ENCODE data around the gene UNC93B1. TPM values are rescaled to one million over a fixed set of nuclear protein-coding genes. Genes with fewer than 3 reads are reported as not detected.

Gene UNC93B1
- polyA plus RNA-seq, 4 donors: 27.2 to 82.1 (median 41.4) TPM

GRCh38 chr11:68041617-68042218, 37.8 kb upstream of the UNC93B1 start:
- no peaks in the 10 kb centered on the region for H3K9me3 ChIP-seq (ENCODE audit: control insufficient read depth in 2 of 2, insufficient read depth in 1 of 2, low read depth in 1 of 2, low read length in 1 of 2)
- H3K36me3 ChIP-seq (ENCODE audit: control insufficient read depth in 3 of 3, insufficient read depth in 2 of 3, low read depth in 1 of 3, low read length in 3 of 3): peaks cover 5 to 74% (median 14%) of the 10 kb centered on the region in 3 donors
- no peak overlapping the region for H3K4me3 ChIP-seq (ENCODE audit: low read depth in 1 of 3, low read length in 3 of 3)
- H3K27me3 ChIP-seq (ENCODE audit: control insufficient read depth in 3 of 3, insufficient read depth in 3 of 3, low read length in 3 of 3): no peaks in the 10 kb centered on the region
- 75 to 80% (median 75%) methylated on average over 11 to 12 of the region's 12 CpGs for WGBS, 3 donors
- FAIRE-seq (no peak), DNase-seq (no peak)
- peaks cover 3 to 38% (median 5%) of the 10 kb centered on the region in 3 donors for H3K4me1 ChIP-seq (ENCODE audit: control insufficient read depth in 3 of 3, insufficient read depth in 2 of 3, low read depth in 1 of 3, low read length in 2 of 3)
- no peak overlapping the region for H3K27ac ChIP-seq (ENCODE audit: low read depth in 1 of 3, low read length in 2 of 3)

GRCh38 chr11:68040957-68041591, 37.2 kb upstream of the UNC93B1 start:
- H3K4me1 ChIP-seq (ENCODE audit: control insufficient read depth in 3 of 3, insufficient read depth in 2 of 3, low read depth in 1 of 3, low read length in 2 of 3): peaks cover 4 to 38% (median 5%) of the 10 kb centered on the region in 3 donors
- peaks cover 5 to 74% (median 8%) of the 10 kb centered on the region in 3 donors for H3K36me3 ChIP-seq (ENCODE audit: control insufficient read depth in 3 of 3, insufficient read depth in 2 of 3, low read depth in 1 of 3, low read length in 3 of 3)
- DNase-seq (no peak), FAIRE-seq (no peak)
- peak overlapping the region; percentile 58 to 84 (median 81) for H3K4me3 ChIP-seq (ENCODE audit: low read depth in 1 of 3, low read length in 3 of 3)
- 68 to 75% (median 73%) methylated on average over 21 to 23 of the region's 23 CpGs for WGBS, 3 donors
- peak overlapping the region; percentile 88 to 95 (median 93) for H3K27ac ChIP-seq (ENCODE audit: low read depth in 1 of 3, low read length in 2 of 3)
- no peaks in the 10 kb centered on the region for H3K27me3 ChIP-seq (ENCODE audit: control insufficient read depth in 3 of 3, insufficient read depth in 3 of 3, low read length in 3 of 3)
- H3K9me3 ChIP-seq (ENCODE audit: control insufficient read depth in 2 of 2, insufficient read depth in 1 of 2, low read depth in 1 of 2, low read length in 1 of 2): no peaks in the 10 kb centered on the region

- FAIRE-seq: no peak
- peak; percentile 60 to 84 for DNase-seq
- Histone ChIP-seq H3K9me3 (ENCODE audit: control insufficient read depth in 2 of 2, insufficient read depth in 1 of 2, low read depth in 1 of 2, low read length in 1 of 2) (no peaks in the 10 kb centered on the region), H3K4me1 (ENCODE audit: control insufficient read depth in 3 of 3, insufficient read depth in 2 of 3, low read depth in 1 of 3, low read length in 2 of 3) (peaks cover 5 to 38% (median 5%) of the 10 kb centered on the region in 3 donors), H3K4me3 (ENCODE audit: low read depth in 1 of 3, low read length in 3 of 3) (peak overlapping the region; percentile 58 to 84 (median 81)), H3K27me3 (ENCODE audit: control insufficient read depth in 3 of 3, insufficient read depth in 3 of 3, low read length in 3 of 3) (no peaks in the 10 kb centered on the region), H3K36me3 (ENCODE audit: control insufficient read depth in 3 of 3, insufficient read depth in 2 of 3, low read depth in 1 of 3, low read length in 3 of 3) (peaks cover 3 to 74% (median 5%) of the 10 kb centered on the region in 3 donors), H3K27ac (ENCODE audit: low read depth in 1 of 3, low read length in 2 of 3) (peak overlapping the region; percentile 88 to 95 (median 93))
- 3 to 6% (median 6%) methylated on average over 22 of the region's 22 CpGs for WGBS, 3 donors
Measured at GRCh38 chr11:68040101-68040956, 36.4 kb upstream of the UNC93B1 start.

- Histone ChIP-seq H3K27me3 (ENCODE audit: control insufficient read depth in 3 of 3, insufficient read depth in 3 of 3, low read length in 3 of 3) (no peaks in the 10 kb centered on the region), H3K36me3 (ENCODE audit: control insufficient read depth in 3 of 3, insufficient read depth in 2 of 3, low read depth in 1 of 3, low read length in 3 of 3) (peaks cover under 1 to 73% (median 5%) of the 10 kb centered on the region in 3 donors), H3K9me3 (ENCODE audit: control insufficient read depth in 2 of 2, insufficient read depth in 1 of 2, low read depth in 1 of 2, low read length in 1 of 2) (no peaks in the 10 kb centered on the region), H3K4me1 (ENCODE audit: control insufficient read depth in 3 of 3, insufficient read depth in 2 of 3, low read depth in 1 of 3, low read length in 2 of 3) (peaks cover 5 to 38% (median 5%) of the 10 kb centered on the region in 3 donors), H3K27ac (ENCODE audit: low read depth in 1 of 3, low read length in 2 of 3) (peak overlapping the region; percentile 88 to 95 (median 93)), H3K4me3 (ENCODE audit: low read depth in 1 of 3, low read length in 3 of 3) (peak overlapping the region; percentile 58 to 84 (median 81))
- FAIRE-seq: no peak
- WGBS, 3 donors: 4 to 18% (median 6%) methylated on average over 10 of the region's 10 CpGs
- peak; percentile 63 to 69 for DNase-seq
Measured at GRCh38 chr11:68039526-68040086, 35.7 kb upstream of the UNC93B1 start.

- 2 to 4% (median 4%) methylated on average over 46 to 51 of the region's 51 CpGs for WGBS, 3 donors
- FAIRE-seq (no peak), DNase-seq (peak; percentile 92 to 93)
- peak within 1 kb of the TSS; percentile 88 to 95 (median 93) for H3K27ac ChIP-seq (ENCODE audit: low read depth in 1 of 3, low read length in 2 of 3)
- H3K9me3 ChIP-seq (ENCODE audit: control insufficient read depth in 2 of 2, insufficient read depth in 1 of 2, low read depth in 1 of 2, low read length in 1 of 2): no peaks in the 10 kb centered on the region
- no peaks in the 10 kb centered on the region for H3K27me3 ChIP-seq (ENCODE audit: control insufficient read depth in 3 of 3, insufficient read depth in 3 of 3, low read length in 3 of 3)
- peak within 1 kb of the TSS; percentile 58 to 84 (median 81) for H3K4me3 ChIP-seq (ENCODE audit: low read depth in 1 of 3, low read length in 3 of 3)
- peaks cover 0 to 72% (median 3%) of the 10 kb centered on the region in 3 donors for H3K36me3 ChIP-seq (ENCODE audit: control insufficient read depth in 3 of 3, insufficient read depth in 2 of 3, low read depth in 1 of 3, low read length in 3 of 3)
- peaks cover 5 to 38% (median 5%) of the 10 kb centered on the region in 3 donors for H3K4me1 ChIP-seq (ENCODE audit: control insufficient read depth in 3 of 3, insufficient read depth in 2 of 3, low read depth in 1 of 3, low read length in 2 of 3)
Measured at GRCh38 chr11:68038718-68039525, 35.0 kb upstream of the UNC93B1 start, which contains the start of gene TCIRG1. TCIRG1 (plus strand) TSS chr11:68039025; CDS start chr11:68041272, 2,247 bp downstream.

- H3K9me3 ChIP-seq (ENCODE audit: control insufficient read depth in 2 of 2, insufficient read depth in 1 of 2, low read depth in 1 of 2, low read length in 1 of 2): no peaks in the 10 kb centered on the region
- H3K4me1 ChIP-seq (ENCODE audit: control insufficient read depth in 3 of 3, insufficient read depth in 2 of 3, low read depth in 1 of 3, low read length in 2 of 3): peaks cover 5 to 35% (median 5%) of the 10 kb centered on the region in 3 donors
- H3K4me3 ChIP-seq (ENCODE audit: low read depth in 1 of 3, low read length in 3 of 3): peak overlapping the region in 2 of 3 donors; percentile 58 to 84
- 30 to 34% (median 30%) methylated on average over 11 to 13 of the region's 13 CpGs for WGBS, 3 donors
- H3K27me3 ChIP-seq (ENCODE audit: control insufficient read depth in 3 of 3, insufficient read depth in 3 of 3, low read length in 3 of 3): no peaks in the 10 kb centered on the region
- FAIRE-seq: no peak
- DNase-seq: peak in 1 of 2 donors; percentile 61
- peaks cover 2 to 72% (median 5%) of the 10 kb centered on the region in 3 donors for H3K36me3 ChIP-seq (ENCODE audit: control insufficient read depth in 3 of 3, insufficient read depth in 2 of 3, low read depth in 1 of 3, low read length in 3 of 3)
- H3K27ac ChIP-seq (ENCODE audit: low read depth in 1 of 3, low read length in 2 of 3): peak overlapping the region; percentile 88 to 95 (median 93)
Measured at GRCh38 chr11:68038226-68038717, 34.4 kb upstream of the UNC93B1 start.

- 72 to 80% (median 77%) methylated on average over 20 of the region's 20 CpGs for WGBS, 3 donors
- Histone ChIP-seq H3K4me1 (ENCODE audit: control insufficient read depth in 3 of 3, insufficient read depth in 2 of 3, low read depth in 1 of 3, low read length in 2 of 3) (peaks cover 2 to 29% (median 5%) of the 10 kb centered on the region in 3 donors), H3K9me3 (ENCODE audit: control insufficient read depth in 2 of 2, insufficient read depth in 1 of 2, low read depth in 1 of 2, low read length in 1 of 2) (no peaks in the 10 kb centered on the region), H3K36me3 (ENCODE audit: control insufficient read depth in 3 of 3, insufficient read depth in 2 of 3, low read depth in 1 of 3, low read length in 3 of 3) (peaks cover 3 to 72% (median 5%) of the 10 kb centered on the region in 3 donors), H3K27me3 (ENCODE audit: control insufficient read depth in 3 of 3, insufficient read depth in 3 of 3, low read length in 3 of 3) (no peaks in the 10 kb centered on the region), H3K27ac (ENCODE audit: low read depth in 1 of 3, low read length in 2 of 3) (peak overlapping the region; percentile 88 to 95 (median 93)), H3K4me3 (ENCODE audit: low read depth in 1 of 3, low read length in 3 of 3) (no peak overlapping the region)
- no peak for FAIRE-seq
- no peak for DNase-seq
Measured at GRCh38 chr11:68037411-68038225, 33.7 kb upstream of the UNC93B1 start.
